Liver (tissue), 9 donors: Measurements from ENCODE around the gene BCORL1. TPM values are rescaled to one million over a fixed set of nuclear protein-coding genes. Genes with fewer than 3 reads are reported as not detected.

Source experiments
- DNase-seq: peaks from one replicate; pipeline ENCODE4 v3.0.0-alpha.2; 2017; ENCODE audit warnings: low spot score
- H3K27ac ChIP-seq, 2 donors: one replicate each; pipeline ENCODE4 v1.7.0; 2013; ENCODE audit warnings: inconsistent platforms in 2 of 2, low read length in 2 of 2, control low read depth in 1 of 2, low read depth in 1 of 2, mild to moderate bottlenecking in 1 of 2
- H3K27me3 ChIP-seq, 4 donors: one replicate each; pipeline versions ENCODE4 v1.6.1 to v1.7.0; 2013; ENCODE audit warnings: low read length in 3 of 4, inconsistent platforms in 1 of 4, mild to moderate bottlenecking in 1 of 4, moderate library complexity in 1 of 4; ENCODE audit not compliant: control insufficient read depth in 4 of 4, insufficient read depth in 4 of 4
- H3K36me3 ChIP-seq, 4 donors: one replicate each; pipeline versions ENCODE4 v1.6.1 to v1.7.0; 2013; ENCODE audit warnings: low read length in 3 of 4, mild to moderate bottlenecking in 3 of 4, low read depth in 1 of 4, moderate library complexity in 1 of 4; ENCODE audit not compliant: control insufficient read depth in 4 of 4, insufficient read depth in 3 of 4
- H3K4me1 ChIP-seq, 4 donors: one replicate each; pipeline versions ENCODE4 v1.6.1 to v1.7.0; 2013; ENCODE audit warnings: low read length in 3 of 4, mild to moderate bottlenecking in 3 of 4, moderate library complexity in 1 of 4; ENCODE audit not compliant: control insufficient read depth in 4 of 4, insufficient read depth in 4 of 4
- H3K4me3 ChIP-seq, 3 donors: one replicate each; pipeline versions ENCODE4 v1.6.1 to v1.7.0; 2013; ENCODE audit warnings: low read length in 3 of 3, control low read depth in 1 of 3, low read depth in 1 of 3, mild to moderate bottlenecking in 1 of 3
- H3K9ac ChIP-seq, 2 donors: one replicate each; pipeline ENCODE4 v1.7.0; 2013; ENCODE audit warnings: low read length in 2 of 2, mild to moderate bottlenecking in 2 of 2, moderate library complexity in 2 of 2, control low read depth in 1 of 2, low read depth in 1 of 2
- H3K9me3 ChIP-seq, 4 donors: one replicate each; pipeline versions ENCODE4 v1.6.1 to v1.7.0; 2013; ENCODE audit warnings: low read length in 3 of 4; ENCODE audit not compliant: control insufficient read depth in 4 of 4
- EGR1 ChIP-seq, 2 donors: IDR thresholded peaks; 2 replicates each; pipeline ENCODE4 v1.6.1; 2016 to 2018; ENCODE audit warnings: antibody characterized with exemption in 2 of 2, low read depth in 2 of 2
- FOXA1 ChIP-seq: IDR thresholded peaks from 2 replicates; pipeline ENCODE4 v1.6.1; 2016; ENCODE audit warnings: antibody characterized with exemption
- FOXA2 ChIP-seq: IDR thresholded peaks from 2 replicates; pipeline ENCODE4 v1.6.1; 2016; ENCODE audit warnings: antibody characterized with exemption
- GABPA ChIP-seq, 2 donors: IDR thresholded peaks in 1 of 2; conservative IDR thresholded peaks in 1 of 2; 2 replicates each; pipeline ENCODE4 v1.6.1; 2016; ENCODE audit warnings: antibody characterized with exemption in 2 of 2, mild to moderate bottlenecking in 1 of 2, moderate library complexity in 1 of 2
- HNF4A ChIP-seq, 2 donors: conservative IDR thresholded peaks; 2 replicates each; pipeline ENCODE4 v1.6.1; 2016; ENCODE audit warnings: antibody characterized with exemption in 2 of 2, mild to moderate bottlenecking in 2 of 2
- HNF4G ChIP-seq: IDR thresholded peaks from 2 replicates; pipeline ENCODE4 v1.6.1; 2016; ENCODE audit warnings: antibody characterized with exemption
- JUND ChIP-seq, 2 donors: IDR thresholded peaks; 2 replicates each; pipeline ENCODE4 v1.6.1; 2016; ENCODE audit warnings: antibody characterized with exemption in 2 of 2
- NR2F2 ChIP-seq: IDR thresholded peaks from 2 replicates; pipeline ENCODE4 v1.6.1; 2016; ENCODE audit warnings: antibody characterized with exemption
- RAD21 ChIP-seq, 2 donors: IDR thresholded peaks; 2 replicates each; pipeline ENCODE4 v1.6.1; 2016; ENCODE audit warnings: antibody characterized with exemption in 2 of 2, mild to moderate bottlenecking in 2 of 2
- RXRA ChIP-seq, 2 donors: IDR thresholded peaks; 2 replicates each; pipeline ENCODE4 v1.6.1; 2017 to 2018; ENCODE audit warnings: antibody characterized with exemption in 2 of 2, mild to moderate bottlenecking in 1 of 2
- SP1 ChIP-seq: IDR thresholded peaks from 2 replicates; pipeline ENCODE4 v1.6.1; 2018; ENCODE audit warnings: antibody characterized with exemption, mild to moderate bottlenecking
- TAF1 ChIP-seq: conservative IDR thresholded peaks from 2 replicates; pipeline ENCODE4 v1.6.1; 2016; ENCODE audit warnings: antibody characterized with exemption, mild to moderate bottlenecking
- YY1 ChIP-seq: IDR thresholded peaks from 2 replicates; pipeline ENCODE4 v1.6.1; 2016; ENCODE audit warnings: antibody characterized with exemption, mild to moderate bottlenecking
- WGBS: extraction: QIAGEN DNeasy Blood & Tissue Kit; methylation state at CpG from one replicate; pipeline ENCODE4 v1.1.7; 2013; 5-methylcytosine and 5-hydroxymethylcytosine counted together
- polyA plus RNA-seq, 2 donors: library from polyadenylated mRNA; stranded (reverse) in 1 of 2; unstranded in 1 of 2; fragments of 200-250 nt in 1 of 2; fragments of >200 nt in 1 of 2; fragmentation: Nextera tagmentation in 1 of 2; extraction: Ambion mirVana in 1 of 2; gene quantifications; one replicate each; pipeline versions ENCODE4 v1.2.1 to v1.2.3, GENCODE V29; 2013 to 2015
- total RNA-seq, 2 donors: library from RNA; depleted of rRNA; stranded (reverse); fragments of >200 nt; gene quantifications; one replicate each; pipeline ENCODE4 v1.2.3, GENCODE V29; 2014
- TF ChIP-seq, protein P1 (sequence below): IDR thresholded peaks from 2 replicates; pipeline ENCODE4 v1.6.1; 2016; ENCODE audit warnings: antibody characterized with exemption
- TF ChIP-seq, protein P2 (sequence below): IDR thresholded peaks from 2 replicates; pipeline ENCODE4 v1.6.1; 2016; ENCODE audit warnings: antibody characterized with exemption
- TF ChIP-seq, protein P3 (sequence below): IDR thresholded peaks from 2 replicates; pipeline ENCODE4 v1.6.1; 2016; ENCODE audit warnings: antibody characterized with exemption
- TF ChIP-seq, protein P4 (sequence below): fragments of 150-350 bp; IDR thresholded peaks from 2 replicates; pipeline ENCODE4 v1.5.1; 2017; ENCODE audit warnings: improper control_type of control experiment, low read depth, low read length; ENCODE audit not compliant: missing input control
- TF ChIP-seq, protein P5 (sequence below): IDR thresholded peaks from 2 replicates; pipeline ENCODE4 v1.6.1; 2016; ENCODE audit warnings: antibody characterized with exemption, mild to moderate bottlenecking
- donor health status: healthy.
- donor health status: healthy.
- donor health status: healthy.
- donor health status: healthy.
- donor health status: healthy.

The BCORL1 gene, protein sequence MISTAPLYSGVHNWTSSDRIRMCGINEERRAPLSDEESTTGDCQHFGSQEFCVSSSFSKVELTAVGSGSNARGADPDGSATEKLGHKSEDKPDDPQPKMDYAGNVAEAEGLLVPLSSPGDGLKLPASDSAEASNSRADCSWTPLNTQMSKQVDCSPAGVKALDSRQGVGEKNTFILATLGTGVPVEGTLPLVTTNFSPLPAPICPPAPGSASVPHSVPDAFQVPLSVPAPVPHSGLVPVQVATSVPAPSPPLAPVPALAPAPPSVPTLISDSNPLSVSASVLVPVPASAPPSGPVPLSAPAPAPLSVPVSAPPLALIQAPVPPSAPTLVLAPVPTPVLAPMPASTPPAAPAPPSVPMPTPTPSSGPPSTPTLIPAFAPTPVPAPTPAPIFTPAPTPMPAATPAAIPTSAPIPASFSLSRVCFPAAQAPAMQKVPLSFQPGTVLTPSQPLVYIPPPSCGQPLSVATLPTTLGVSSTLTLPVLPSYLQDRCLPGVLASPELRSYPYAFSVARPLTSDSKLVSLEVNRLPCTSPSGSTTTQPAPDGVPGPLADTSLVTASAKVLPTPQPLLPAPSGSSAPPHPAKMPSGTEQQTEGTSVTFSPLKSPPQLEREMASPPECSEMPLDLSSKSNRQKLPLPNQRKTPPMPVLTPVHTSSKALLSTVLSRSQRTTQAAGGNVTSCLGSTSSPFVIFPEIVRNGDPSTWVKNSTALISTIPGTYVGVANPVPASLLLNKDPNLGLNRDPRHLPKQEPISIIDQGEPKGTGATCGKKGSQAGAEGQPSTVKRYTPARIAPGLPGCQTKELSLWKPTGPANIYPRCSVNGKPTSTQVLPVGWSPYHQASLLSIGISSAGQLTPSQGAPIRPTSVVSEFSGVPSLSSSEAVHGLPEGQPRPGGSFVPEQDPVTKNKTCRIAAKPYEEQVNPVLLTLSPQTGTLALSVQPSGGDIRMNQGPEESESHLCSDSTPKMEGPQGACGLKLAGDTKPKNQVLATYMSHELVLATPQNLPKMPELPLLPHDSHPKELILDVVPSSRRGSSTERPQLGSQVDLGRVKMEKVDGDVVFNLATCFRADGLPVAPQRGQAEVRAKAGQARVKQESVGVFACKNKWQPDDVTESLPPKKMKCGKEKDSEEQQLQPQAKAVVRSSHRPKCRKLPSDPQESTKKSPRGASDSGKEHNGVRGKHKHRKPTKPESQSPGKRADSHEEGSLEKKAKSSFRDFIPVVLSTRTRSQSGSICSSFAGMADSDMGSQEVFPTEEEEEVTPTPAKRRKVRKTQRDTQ (N-terminal part only)
- 1 to 10 TPM; 1.7 to 5.3 TPM for total RNA-seq
- 1 to 10 TPM; 2.0 to 2.2 TPM for polyA plus RNA-seq

DNA sequence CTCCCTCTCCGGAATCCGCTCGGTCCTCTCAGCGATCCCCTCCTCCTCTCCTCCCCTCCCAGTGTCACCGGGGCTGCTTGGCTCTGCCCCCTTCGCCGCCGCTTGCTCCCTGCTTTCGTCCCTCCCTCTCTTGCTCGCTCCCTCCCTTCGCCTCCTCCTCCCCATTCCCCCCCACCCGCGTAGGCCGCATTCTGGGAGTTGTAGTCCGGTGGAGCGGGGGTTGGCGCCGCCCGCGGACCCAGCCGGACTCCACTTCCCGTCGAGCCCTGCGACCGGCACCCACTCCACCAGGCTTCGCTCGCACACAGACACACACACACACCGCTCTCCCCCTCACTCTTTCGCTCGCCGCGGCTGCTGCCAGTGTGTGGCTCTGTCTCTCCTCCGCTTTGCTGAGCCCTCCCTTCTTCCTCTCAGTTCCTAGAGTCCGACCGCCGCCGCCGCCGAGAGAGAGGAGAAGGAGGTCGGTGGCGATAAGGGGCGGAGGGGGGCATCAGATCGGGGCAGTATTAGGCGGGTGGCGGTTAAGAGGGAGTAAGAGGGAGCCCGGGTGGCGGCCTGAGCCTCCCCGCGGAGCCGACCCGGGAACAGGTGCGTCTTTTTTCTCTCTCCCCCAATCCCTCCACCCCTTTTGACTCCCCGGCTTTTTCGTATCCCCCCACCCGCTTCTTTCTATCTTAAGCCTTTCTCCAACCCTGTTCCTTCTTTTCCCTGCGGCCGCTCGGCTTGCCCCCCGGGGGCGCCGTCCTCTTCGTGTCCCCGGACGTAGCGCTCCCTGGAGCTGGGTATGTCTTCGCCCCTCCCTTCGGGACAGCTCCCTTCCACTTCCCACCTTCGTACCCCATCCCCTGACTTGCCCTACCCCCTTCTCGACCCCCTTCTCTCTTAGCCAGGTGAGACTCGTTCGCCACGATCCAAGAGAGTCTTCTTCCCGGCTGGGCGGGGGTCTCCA lies at the start of gene BCORL1:
Gene BCORL1 (plus strand): TSS at position 336 of the 952 bp plus-strand sequence. CDS start 22,597 bp downstream, outside the sequence.
- no peaks in the 10 kb centered on the region for H3K9me3 ChIP-seq
- H3K27me3 ChIP-seq = no peaks in the 10 kb centered on the region
- peaks cover 2 to 9% (median 5%) of the 10 kb centered on the region in 4 donors for H3K4me1 ChIP-seq
- TF ChIP-seq SP1 (peak; percentile 63), HNF4A (conservative IDR thresholded peaks at IDR 0.05) (no peak), JUND (IDR thresholded peaks at IDR 0.05) (no peak), NR2F2 (no peak), HNF4G (no peak), GABPA (IDR thresholded peaks at IDR 0.05 in 1 of 2, conservative IDR thresholded peaks at IDR 0.05 in 1 of 2) (peak in 1 of 2 donors; percentile 60), TAF1 (peak; percentile 91), EGR1 (IDR thresholded peaks at IDR 0.05; ENCODE audit: low read depth in 2 of 2) (peak in 1 of 2 donors; percentile 54), RAD21 (IDR thresholded peaks at IDR 0.05) (peak in 1 of 2 donors; percentile 37), YY1 (peak; percentile 45), RXRA (IDR thresholded peaks at IDR 0.05) (no peak), FOXA2 (no peak), FOXA1 (no peak)
- TF ChIP-seq, protein P1, sequence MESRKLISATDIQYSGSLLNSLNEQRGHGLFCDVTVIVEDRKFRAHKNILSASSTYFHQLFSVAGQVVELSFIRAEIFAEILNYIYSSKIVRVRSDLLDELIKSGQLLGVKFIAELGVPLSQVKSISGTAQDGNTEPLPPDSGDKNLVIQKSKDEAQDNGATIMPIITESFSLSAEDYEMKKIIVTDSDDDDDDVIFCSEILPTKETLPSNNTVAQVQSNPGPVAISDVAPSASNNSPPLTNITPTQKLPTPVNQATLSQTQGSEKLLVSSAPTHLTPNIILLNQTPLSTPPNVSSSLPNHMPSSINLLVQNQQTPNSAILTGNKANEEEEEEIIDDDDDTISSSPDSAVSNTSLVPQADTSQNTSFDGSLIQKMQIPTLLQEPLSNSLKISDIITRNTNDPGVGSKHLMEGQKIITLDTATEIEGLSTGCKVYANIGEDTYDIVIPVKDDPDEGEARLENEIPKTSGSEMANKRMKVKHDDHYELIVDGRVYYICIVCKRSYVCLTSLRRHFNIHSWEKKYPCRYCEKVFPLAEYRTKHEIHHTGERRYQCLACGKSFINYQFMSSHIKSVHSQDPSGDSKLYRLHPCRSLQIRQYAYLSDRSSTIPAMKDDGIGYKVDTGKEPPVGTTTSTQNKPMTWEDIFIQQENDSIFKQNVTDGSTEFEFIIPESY = no peak
- TF ChIP-seq, protein P2, sequence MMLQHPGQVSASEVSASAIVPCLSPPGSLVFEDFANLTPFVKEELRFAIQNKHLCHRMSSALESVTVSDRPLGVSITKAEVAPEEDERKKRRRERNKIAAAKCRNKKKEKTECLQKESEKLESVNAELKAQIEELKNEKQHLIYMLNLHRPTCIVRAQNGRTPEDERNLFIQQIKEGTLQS = no peak
- TF ChIP-seq, protein P3, sequence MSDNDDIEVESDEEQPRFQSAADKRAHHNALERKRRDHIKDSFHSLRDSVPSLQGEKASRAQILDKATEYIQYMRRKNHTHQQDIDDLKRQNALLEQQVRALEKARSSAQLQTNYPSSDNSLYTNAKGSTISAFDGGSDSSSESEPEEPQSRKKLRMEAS = no peak
- TF ChIP-seq, protein P4, sequence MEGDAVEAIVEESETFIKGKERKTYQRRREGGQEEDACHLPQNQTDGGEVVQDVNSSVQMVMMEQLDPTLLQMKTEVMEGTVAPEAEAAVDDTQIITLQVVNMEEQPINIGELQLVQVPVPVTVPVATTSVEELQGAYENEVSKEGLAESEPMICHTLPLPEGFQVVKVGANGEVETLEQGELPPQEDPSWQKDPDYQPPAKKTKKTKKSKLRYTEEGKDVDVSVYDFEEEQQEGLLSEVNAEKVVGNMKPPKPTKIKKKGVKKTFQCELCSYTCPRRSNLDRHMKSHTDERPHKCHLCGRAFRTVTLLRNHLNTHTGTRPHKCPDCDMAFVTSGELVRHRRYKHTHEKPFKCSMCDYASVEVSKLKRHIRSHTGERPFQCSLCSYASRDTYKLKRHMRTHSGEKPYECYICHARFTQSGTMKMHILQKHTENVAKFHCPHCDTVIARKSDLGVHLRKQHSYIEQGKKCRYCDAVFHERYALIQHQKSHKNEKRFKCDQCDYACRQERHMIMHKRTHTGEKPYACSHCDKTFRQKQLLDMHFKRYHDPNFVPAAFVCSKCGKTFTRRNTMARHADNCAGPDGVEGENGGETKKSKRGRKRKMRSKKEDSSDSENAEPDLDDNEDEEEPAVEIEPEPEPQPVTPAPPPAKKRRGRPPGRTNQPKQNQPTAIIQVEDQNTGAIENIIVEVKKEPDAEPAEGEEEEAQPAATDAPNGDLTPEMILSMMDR = no peak
- TF ChIP-seq, protein P5, sequence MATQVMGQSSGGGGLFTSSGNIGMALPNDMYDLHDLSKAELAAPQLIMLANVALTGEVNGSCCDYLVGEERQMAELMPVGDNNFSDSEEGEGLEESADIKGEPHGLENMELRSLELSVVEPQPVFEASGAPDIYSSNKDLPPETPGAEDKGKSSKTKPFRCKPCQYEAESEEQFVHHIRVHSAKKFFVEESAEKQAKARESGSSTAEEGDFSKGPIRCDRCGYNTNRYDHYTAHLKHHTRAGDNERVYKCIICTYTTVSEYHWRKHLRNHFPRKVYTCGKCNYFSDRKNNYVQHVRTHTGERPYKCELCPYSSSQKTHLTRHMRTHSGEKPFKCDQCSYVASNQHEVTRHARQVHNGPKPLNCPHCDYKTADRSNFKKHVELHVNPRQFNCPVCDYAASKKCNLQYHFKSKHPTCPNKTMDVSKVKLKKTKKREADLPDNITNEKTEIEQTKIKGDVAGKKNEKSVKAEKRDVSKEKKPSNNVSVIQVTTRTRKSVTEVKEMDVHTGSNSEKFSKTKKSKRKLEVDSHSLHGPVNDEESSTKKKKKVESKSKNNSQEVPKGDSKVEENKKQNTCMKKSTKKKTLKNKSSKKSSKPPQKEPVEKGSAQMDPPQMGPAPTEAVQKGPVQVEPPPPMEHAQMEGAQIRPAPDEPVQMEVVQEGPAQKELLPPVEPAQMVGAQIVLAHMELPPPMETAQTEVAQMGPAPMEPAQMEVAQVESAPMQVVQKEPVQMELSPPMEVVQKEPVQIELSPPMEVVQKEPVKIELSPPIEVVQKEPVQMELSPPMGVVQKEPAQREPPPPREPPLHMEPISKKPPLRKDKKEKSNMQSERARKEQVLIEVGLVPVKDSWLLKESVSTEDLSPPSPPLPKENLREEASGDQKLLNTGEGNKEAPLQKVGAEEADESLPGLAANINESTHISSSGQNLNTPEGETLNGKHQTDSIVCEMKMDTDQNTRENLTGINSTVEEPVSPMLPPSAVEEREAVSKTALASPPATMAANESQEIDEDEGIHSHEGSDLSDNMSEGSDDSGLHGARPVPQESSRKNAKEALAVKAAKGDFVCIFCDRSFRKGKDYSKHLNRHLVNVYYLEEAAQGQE = peak; percentile 82
- H3K9ac ChIP-seq = no peak within 1 kb of the TSS
- H3K36me3 ChIP-seq = no peaks in the 10 kb centered on the region
- peak; percentile 79 for DNase-seq
- under 1% methylated on average over 73 of the region's 74 CpGs for WGBS
- H3K4me3 ChIP-seq = peak within 1 kb of the TSS; percentile 50 to 64 (median 58)
- peak within 1 kb of the TSS in 1 of 2 donors; percentile 50 for H3K27ac ChIP-seq
